OCI-LY1 (cell line): ENCODE measurements around the gene DBN1.

Experiments used
- H2AFZ ChIP-seq: fragments of 200-600 bp; sonication (generic), shearing (Covaris generic); 2 replicates; pipeline ENCODE4 v1.6.0; 2014; ENCODE audit warnings: antibody characterized with exemption, mild to moderate bottlenecking, low read length
- H3F3A ChIP-seq: fragments of 200-600 bp; sonication (generic), shearing (Covaris generic); 2 replicates; pipeline ENCODE4 v1.6.0; 2014; ENCODE audit warnings: mild to moderate bottlenecking, antibody characterized with exemption, low read length, moderate library complexity; ENCODE audit not compliant: insufficient read depth
- H3K27ac ChIP-seq: fragments of 200-600 bp; sonication (generic); 2 replicates; pipeline ENCODE4 v1.5.1; 2014; ENCODE audit warnings: low read length, mixed run types, mild to moderate bottlenecking, low read depth; ENCODE audit not compliant: poor library complexity, severe bottlenecking
- H3K27me3 ChIP-seq: fragments of 200-600 bp; sonication (generic); 2 replicates; pipeline ENCODE4 v1.6.0; 2014; ENCODE audit warnings: antibody characterized with exemption, mild to moderate bottlenecking, low read length, moderate library complexity; ENCODE audit not compliant: insufficient read depth
- H3K36me3 ChIP-seq: fragments of 200-600 bp; sonication (generic); 2 replicates; pipeline ENCODE4 v1.6.1; 2014; ENCODE audit warnings: mild to moderate bottlenecking, antibody characterized with exemption, low read length, moderate library complexity, mixed read lengths; ENCODE audit not compliant: insufficient read depth
- H3K4me1 ChIP-seq: fragments of 200-600 bp; sonication (generic); 2 replicates; pipeline ENCODE4 v1.5.1; 2014; ENCODE audit warnings: mild to moderate bottlenecking, low read length, moderate library complexity; ENCODE audit not compliant: insufficient read depth, severe bottlenecking
- H3K4me2 ChIP-seq: fragments of 200-600 bp; sonication (generic), shearing (Covaris generic); 2 replicates; pipeline ENCODE4 v1.6.1; 2014; ENCODE audit warnings: low read length
- H3K4me3 ChIP-seq: fragments of 200-600 bp; sonication (generic); 2 replicates; pipeline ENCODE4 v1.5.1; 2014; ENCODE audit warnings: low read length, low read depth, mild to moderate bottlenecking, mixed read lengths; ENCODE audit not compliant: poor library complexity, severe bottlenecking
- H3K79me2 ChIP-seq: fragments of 200-600 bp; shearing (Covaris generic); 2 replicates; pipeline ENCODE4 v1.6.1; 2016; ENCODE audit warnings: mixed run types, low read length, mixed read lengths; ENCODE audit not compliant: insufficient read depth
- H3K9ac ChIP-seq: fragments of 200-600 bp; sonication (generic), shearing (Covaris generic); 2 replicates; pipeline ENCODE4 v1.6.1; 2014; ENCODE audit warnings: mild to moderate bottlenecking, low read length, mixed read lengths
- H3K9me2 ChIP-seq: fragments of 200-600 bp; sonication (generic), shearing (Covaris generic); 2 replicates; pipeline ENCODE4 v1.6.1; 2014; ENCODE audit warnings: low read depth, mild to moderate bottlenecking, low read length, mixed read lengths
- H3K9me3 ChIP-seq: fragments of 200-600 bp; shearing (Covaris generic); 2 replicates; pipeline ENCODE4 v1.6.1; 2014; ENCODE audit warnings: low read length, mixed read lengths
- H4K20me1 ChIP-seq: fragments of 200-600 bp; sonication (generic), shearing (Covaris generic); 2 replicates; pipeline ENCODE4 v1.6.0; 2016; ENCODE audit warnings: mild to moderate bottlenecking, low read length; ENCODE audit not compliant: insufficient read depth
- EZH2 ChIP-seq: fragments of 200-600 bp; sonication (generic), shearing (Covaris generic); IDR thresholded peaks from 2 replicates; pipeline ENCODE4 v1.8.0; 2017; ENCODE audit warnings: borderline replicate concordance, mixed run types, mild to moderate bottlenecking, antibody characterized with exemption, low read length, moderate library complexity, mixed read lengths
- TF ChIP-seq, protein P1 (sequence below): fragments of 200-600 bp; sonication (generic), shearing (Covaris generic); IDR thresholded peaks from 2 replicates; pipeline ENCODE4 v1.5.1; 2017; ENCODE audit warnings: mild to moderate bottlenecking, antibody characterized with exemption, low read length, moderate library complexity, mixed read lengths

The DBN1 gene

GRCh38 chr5:177474002-177474476 lies 605 bp upstream of the DBN1 start:
- Histone ChIP-seq H3K4me3 (peak overlapping the region; percentile 17), H3K27ac (peak overlapping the region; percentile 20), H3K9ac (peak overlapping the region; percentile 17; the same call in 1 of the 2 replicates), H3K36me3 (peaks cover 16% of the 10 kb centered on the region; the same call in 1 of the 2 replicates), H3K9me2 (no peaks in the 10 kb centered on the region), H3K27me3 (no peaks in the 10 kb centered on the region), H2AFZ (no peak overlapping the region), H3K4me1 (peaks cover 39% of the 10 kb centered on the region), H4K20me1 (no peaks in the 10 kb centered on the region), H3K4me2 (peak overlapping the region; percentile 13; the same call in 1 of the 2 replicates), H3F3A (no peaks in the 10 kb centered on the region), H3K79me2 (no peaks in the 10 kb centered on the region), H3K9me3 (no peaks in the 10 kb centered on the region)
- TF ChIP-seq EZH2 = no peak
- TF ChIP-seq, protein P1, sequence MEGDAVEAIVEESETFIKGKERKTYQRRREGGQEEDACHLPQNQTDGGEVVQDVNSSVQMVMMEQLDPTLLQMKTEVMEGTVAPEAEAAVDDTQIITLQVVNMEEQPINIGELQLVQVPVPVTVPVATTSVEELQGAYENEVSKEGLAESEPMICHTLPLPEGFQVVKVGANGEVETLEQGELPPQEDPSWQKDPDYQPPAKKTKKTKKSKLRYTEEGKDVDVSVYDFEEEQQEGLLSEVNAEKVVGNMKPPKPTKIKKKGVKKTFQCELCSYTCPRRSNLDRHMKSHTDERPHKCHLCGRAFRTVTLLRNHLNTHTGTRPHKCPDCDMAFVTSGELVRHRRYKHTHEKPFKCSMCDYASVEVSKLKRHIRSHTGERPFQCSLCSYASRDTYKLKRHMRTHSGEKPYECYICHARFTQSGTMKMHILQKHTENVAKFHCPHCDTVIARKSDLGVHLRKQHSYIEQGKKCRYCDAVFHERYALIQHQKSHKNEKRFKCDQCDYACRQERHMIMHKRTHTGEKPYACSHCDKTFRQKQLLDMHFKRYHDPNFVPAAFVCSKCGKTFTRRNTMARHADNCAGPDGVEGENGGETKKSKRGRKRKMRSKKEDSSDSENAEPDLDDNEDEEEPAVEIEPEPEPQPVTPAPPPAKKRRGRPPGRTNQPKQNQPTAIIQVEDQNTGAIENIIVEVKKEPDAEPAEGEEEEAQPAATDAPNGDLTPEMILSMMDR = no peak

DNA sequence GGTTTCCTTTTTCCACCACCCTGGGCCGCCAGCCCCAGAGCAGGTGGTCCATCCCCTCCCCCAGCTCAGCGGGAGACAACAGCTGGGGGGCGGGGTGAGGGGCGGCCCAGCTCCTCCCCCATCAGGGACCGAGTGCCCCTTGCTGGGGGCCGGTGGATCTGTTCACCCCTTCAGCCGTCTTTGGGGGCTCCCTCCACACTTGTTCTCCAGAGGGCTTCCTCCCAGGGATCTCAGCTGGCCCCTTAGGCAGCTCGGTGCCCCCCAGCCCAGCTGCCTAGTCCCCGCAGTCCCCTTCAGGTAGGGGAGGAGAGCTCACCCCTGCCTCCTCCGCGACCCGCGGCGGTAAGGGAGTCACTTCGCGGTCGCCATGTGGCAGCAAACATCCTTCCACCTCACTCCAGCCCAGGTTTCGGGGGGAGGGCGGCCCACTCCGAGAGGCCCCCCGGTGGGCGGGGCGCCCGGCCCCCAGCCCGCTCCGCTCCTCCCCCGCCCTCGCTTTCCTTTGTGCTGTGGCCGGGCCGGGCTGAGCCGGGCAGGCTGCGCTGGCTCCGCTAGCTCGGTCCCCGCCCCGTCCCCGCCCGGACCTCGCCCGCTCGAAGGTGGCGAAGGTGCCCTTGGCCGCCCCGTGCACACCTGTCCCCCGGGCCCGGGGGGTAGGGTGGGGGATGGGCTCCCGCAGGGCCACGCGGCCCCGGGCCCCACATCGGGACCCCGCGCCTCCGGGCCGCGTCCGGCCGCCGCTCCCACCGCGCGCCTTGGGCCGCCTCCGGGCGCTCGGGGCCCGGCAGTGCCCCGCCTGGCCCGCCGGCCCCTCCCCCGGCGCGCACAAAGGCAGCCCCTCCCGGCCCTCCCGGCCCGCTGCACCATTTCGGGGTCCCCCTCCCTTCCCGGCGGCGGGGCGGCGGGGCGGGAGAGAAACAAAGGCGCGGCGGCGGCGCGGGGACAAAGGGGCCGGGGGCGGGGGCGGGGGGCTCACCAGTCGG lies 683 bp downstream of the DBN1 start:
- Histone ChIP-seq H3K4me1 (peaks cover 27% of the 10 kb centered on the region), H3K4me3 (peak overlapping the region; percentile 82), H3K9me2 (no peaks in the 10 kb centered on the region), H3K9ac (peak overlapping the region; percentile 84), H4K20me1 (no peaks in the 10 kb centered on the region), H3K4me2 (peak overlapping the region; percentile 85), H3K27ac (peak overlapping the region; percentile 68), H3K79me2 (no peaks in the 10 kb centered on the region), H2AFZ (no peak overlapping the region), H3K9me3 (no peaks in the 10 kb centered on the region), H3F3A (no peaks in the 10 kb centered on the region), H3K27me3 (no peaks in the 10 kb centered on the region), H3K36me3 (peaks cover 28% of the 10 kb centered on the region)
- TF ChIP-seq, protein P1 = peak; percentile 8; the same call in 1 of the 2 replicates
- no peak for TF ChIP-seq EZH2

GRCh38 chr5:177471610-177472356 lies 1.7 kb downstream of the DBN1 start:
- Histone ChIP-seq H3K9me3 (no peaks in the 10 kb centered on the region), H3K79me2 (no peaks in the 10 kb centered on the region), H3K9ac (peak overlapping the region; percentile 84), H3F3A (no peaks in the 10 kb centered on the region), H3K36me3 (peaks cover 37% of the 10 kb centered on the region), H3K4me2 (peak overlapping the region; percentile 85), H3K9me2 (no peaks in the 10 kb centered on the region), H3K4me1 (peaks cover 27% of the 10 kb centered on the region), H2AFZ (no peak overlapping the region), H3K4me3 (peak overlapping the region; percentile 82), H3K27ac (peak overlapping the region; percentile 68), H3K27me3 (no peaks in the 10 kb centered on the region), H4K20me1 (no peaks in the 10 kb centered on the region)
- TF ChIP-seq, protein P1 = no peak
- TF ChIP-seq EZH2 = no peak
